ENCODE measurements around the gene KCNJ6.

GRCh38 chr21:37828556-37828955 lies 87.7 kb downstream of the KCNJ6 start:
- no peak for TF ChIP-seq CTCF (IDR thresholded peaks at IDR 0.05)
- TF ChIP-seq POLR2AphosphoS5 (IDR thresholded peaks at IDR 0.05; ENCODE audit: low read depth, low read length) = no peak
- TF ChIP-seq REST (IDR thresholded peaks at IDR 0.05; ENCODE audit: insufficient read depth in 1 of 2, low read depth in 2 of 2, low read length in 1 of 2) = no peak
